ENCODE data around the gene VPS13D. TPM values are rescaled to one million over a fixed set of nuclear protein-coding genes. Genes with fewer than 3 reads are reported as not detected.

The VPS13D gene
- total RNA-seq, 1 experiment from 2014 or later = 20.2 TPM

GRCh38 chr1:12518931-12519692 lies 289.3 kb downstream of the VPS13D start:
- Histone ChIP-seq H3K9me3 (ENCODE audit: control insufficient read depth, low read depth, low read length) (no peaks in the 10 kb centered on the region), H4K20me1 (ENCODE audit: control insufficient read depth, insufficient read depth, insufficient read length) (no peaks in the 10 kb centered on the region), H2AK5ac (ENCODE audit: insufficient read length, low read length) (no peak overlapping the region), H4K8ac (replicated peaks; ENCODE audit: insufficient read length, low read depth, low read length) (no peak overlapping the region), H3T11ph (ENCODE audit: low read length) (no peak overlapping the region), H4K91ac (ENCODE audit: insufficient read length, low read depth, low read length) (no peak overlapping the region), H3K4me2 (ENCODE audit: insufficient read depth, insufficient read length, low read length) (no peak overlapping the region), H2AFZ (ENCODE audit: low read length) (no peak overlapping the region), H3K14ac (ENCODE audit: insufficient read depth, low read length) (no peak overlapping the region), H3K27ac (ENCODE audit: insufficient read length, low read depth, low read length) (no peak overlapping the region), H3K23me2 (ENCODE audit: insufficient read length, low read depth, low read length, poor library complexity, severe bottlenecking) (no peaks in the 10 kb centered on the region), H2BK120ac (ENCODE audit: low read depth, low read length, poor library complexity, severe bottlenecking) (no peak overlapping the region), H4K5ac (ENCODE audit: insufficient read length, low read depth, low read length) (no peak overlapping the region), H3K4ac (ENCODE audit: low read depth, low read length) (no peak overlapping the region), H2BK20ac (ENCODE audit: low read depth, low read length, poor library complexity, severe bottlenecking) (no peak overlapping the region), H2BK12ac (ENCODE audit: insufficient read length, low read depth, low read length) (no peak overlapping the region), H2BK15ac (ENCODE audit: low read depth, low read length) (no peak overlapping the region), H3K9ac (ENCODE audit: extremely low read depth, insufficient read length, low read length) (no peak overlapping the region), H3K79me1 (ENCODE audit: insufficient read depth, low read depth, low read length, poor library complexity, severe bottlenecking) (no peaks in the 10 kb centered on the region), H3K56ac (ENCODE audit: insufficient read length, low read depth, low read length) (no peak overlapping the region), H3K27me3 (ENCODE audit: insufficient read depth, low read length) (no peaks in the 10 kb centered on the region), H3K18ac (ENCODE audit: insufficient read length, low read depth, low read length) (peak overlapping the region; percentile 11), H3K23ac (ENCODE audit: insufficient read length, low read depth, low read length) (no peak overlapping the region), H3K79me2 (ENCODE audit: insufficient read depth, low read length) (no peaks in the 10 kb centered on the region), H3K4me1 (ENCODE audit: insufficient read depth, low read length) (no peaks in the 10 kb centered on the region), H2BK5ac (ENCODE audit: insufficient read length, low read length) (no peak overlapping the region)
- no CpG with 5 or more reads among the region's 21 CpGs for WGBS (ENCODE audit: extremely low coverage, insufficient read length, low lambda C conversion rate)
- no peaks in the 10 kb centered on the region; the same call in 1 of the 2 replicates for H3K27me3 Mint-ChIP-seq (ENCODE audit: low read depth)
- H3K36me3 Mint-ChIP-seq (ENCODE audit: insufficient read depth in 1 of 3, low read depth in 3 of 3) = no peaks in the 10 kb centered on the region; a peak in 1 of 7 replicates
- DNase-seq = no peak
- no peak overlapping the region for H3K4me3 Mint-ChIP-seq
- H3K27ac Mint-ChIP-seq = 0 out of 7 replicates have a peak overlapping the region, but pooled peaks of 1 of the 3 experiments have one; percentile 28
- H3K9me3 Mint-ChIP-seq = no peaks in the 10 kb centered on the region
- TF ChIP-seq, protein P1, sequence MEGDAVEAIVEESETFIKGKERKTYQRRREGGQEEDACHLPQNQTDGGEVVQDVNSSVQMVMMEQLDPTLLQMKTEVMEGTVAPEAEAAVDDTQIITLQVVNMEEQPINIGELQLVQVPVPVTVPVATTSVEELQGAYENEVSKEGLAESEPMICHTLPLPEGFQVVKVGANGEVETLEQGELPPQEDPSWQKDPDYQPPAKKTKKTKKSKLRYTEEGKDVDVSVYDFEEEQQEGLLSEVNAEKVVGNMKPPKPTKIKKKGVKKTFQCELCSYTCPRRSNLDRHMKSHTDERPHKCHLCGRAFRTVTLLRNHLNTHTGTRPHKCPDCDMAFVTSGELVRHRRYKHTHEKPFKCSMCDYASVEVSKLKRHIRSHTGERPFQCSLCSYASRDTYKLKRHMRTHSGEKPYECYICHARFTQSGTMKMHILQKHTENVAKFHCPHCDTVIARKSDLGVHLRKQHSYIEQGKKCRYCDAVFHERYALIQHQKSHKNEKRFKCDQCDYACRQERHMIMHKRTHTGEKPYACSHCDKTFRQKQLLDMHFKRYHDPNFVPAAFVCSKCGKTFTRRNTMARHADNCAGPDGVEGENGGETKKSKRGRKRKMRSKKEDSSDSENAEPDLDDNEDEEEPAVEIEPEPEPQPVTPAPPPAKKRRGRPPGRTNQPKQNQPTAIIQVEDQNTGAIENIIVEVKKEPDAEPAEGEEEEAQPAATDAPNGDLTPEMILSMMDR (conservative IDR thresholded peaks at IDR 0.05) = no peak
- H3K4me1 Mint-ChIP-seq = peaks cover 5 to 8% of the 10 kb centered on the region in 2 experiments; a peak in 3 of 4 replicates

Measured in H9 (cell line).